Activated naive CD4-positive, alpha-beta T cell treated with anti-CD3 and anti-CD28 coated beads, Interleukin-2, amount 10 ng/mL, durations not matched to agents 7 days and 5 days (primary cell): ENCODE measurements around the gene MRPS18A.

Experiments used
- CTCF ChIA-PET: fragments of 350-600 bp; sonication (Branson Sonifier 250); formaldehyde crosslinking; loops from one replicate; lab custom pipeline; 2021; ENCODE audit warnings: antibody characterized with exemption; lab: Charles Lee
- DNase-seq: peaks from one replicate; pipeline ENCODE4 v3.0.0-alpha.2; 2020
- H3K27ac Mint-ChIP-seq: one replicate; pipeline ENCODE4 v1.8.0; 2021; ENCODE audit warnings: mild to moderate bottlenecking, moderate library complexity, mixed read lengths
- H3K27me3 Mint-ChIP-seq: one replicate; pipeline ENCODE4 v1.8.0; 2021; ENCODE audit warnings: mild to moderate bottlenecking, mixed read lengths
- H3K36me3 Mint-ChIP-seq: one replicate; pipeline ENCODE4 v1.8.0; 2021; ENCODE audit warnings: mixed read lengths
- H3K4me1 Mint-ChIP-seq: one replicate; pipeline ENCODE4 v1.8.0; 2021; ENCODE audit warnings: mixed read lengths
- H3K4me3 Mint-ChIP-seq: one replicate; pipeline ENCODE4 v1.8.0; 2021; ENCODE audit warnings: mild to moderate bottlenecking, moderate library complexity, mixed read lengths
- H3K9me3 Mint-ChIP-seq: one replicate; pipeline ENCODE4 v1.8.0; 2021; ENCODE audit warnings: mixed read lengths

Gene MRPS18A

GRCh38 chr6:43687437-43688347 lies at the start of gene MRPS18A:
Gene MRPS18A (minus strand): TSS chr6:43687791. CDS start chr6:43687779, 12 bp downstream.
- Mint-ChIP-seq H3K9me3 (no peaks in the 10 kb centered on the region), H3K36me3 (peaks cover 16% of the 10 kb centered on the region), H3K4me3 (peak within 1 kb of the TSS; percentile 95), H3K27me3 (peaks cover 10% of the 10 kb centered on the region), H3K27ac (peak within 1 kb of the TSS; percentile 75), H3K4me1 (peaks cover 46% of the 10 kb centered on the region)
- peak; percentile 89 for DNase-seq
- CTCF ChIA-PET: interaction anchor here (0.8 to 2.0 kb wide), 9 partner anchors 9 to 79 kb away, joined by 3 to 12 read pairs (median 6); no protein-coding TSS in a partner anchor

- no peak for DNase-seq
- Mint-ChIP-seq H3K4me3 (no peak overlapping the region), H3K4me1 (peaks cover 28% of the 10 kb centered on the region), H3K27me3 (peaks cover 8% of the 10 kb centered on the region), H3K27ac (no peak overlapping the region), H3K36me3 (no peaks in the 10 kb centered on the region), H3K9me3 (no peaks in the 10 kb centered on the region)
- CTCF ChIA-PET: interaction anchor here (0.9 kb wide), 1 partner anchor 33 kb away, joined by 3 read pairs; the partner anchor contains the start of gene VEGFA
Measured at GRCh38 chr6:43736844-43737243, 49.3 kb upstream of the MRPS18A start.

GRCh38 chr6:43736211-43736786 lies 48.7 kb upstream of the MRPS18A start:
- no peak overlapping the region for H3K4me3 Mint-ChIP-seq
- CTCF ChIA-PET: interaction anchor here (0.9 kb wide), 1 partner anchor 34 kb away, joined by 3 read pairs; the partner anchor contains the start of gene VEGFA
- no peaks in the 10 kb centered on the region for H3K36me3 Mint-ChIP-seq
- peaks cover 8% of the 10 kb centered on the region for H3K27me3 Mint-ChIP-seq
- no peak for DNase-seq
- H3K27ac Mint-ChIP-seq: no peak overlapping the region
- H3K9me3 Mint-ChIP-seq: peaks cover 2% of the 10 kb centered on the region
- peaks cover 28% of the 10 kb centered on the region for H3K4me1 Mint-ChIP-seq

GRCh38 chr6:43735642-43736199 lies 48.1 kb upstream of the MRPS18A start:
- peaks cover 8% of the 10 kb centered on the region for H3K27me3 Mint-ChIP-seq
- no peak overlapping the region for H3K27ac Mint-ChIP-seq
- peaks cover 28% of the 10 kb centered on the region for H3K4me1 Mint-ChIP-seq
- no peak for DNase-seq
- no peak overlapping the region for H3K4me3 Mint-ChIP-seq
- CTCF ChIA-PET: interaction anchor here (0.9 to 1.1 kb wide), 2 partner anchors 11 to 34 kb away, joined by 3 read pairs; partner anchors contain the start of gene VEGFA
- peaks cover 7% of the 10 kb centered on the region for H3K9me3 Mint-ChIP-seq
- no peaks in the 10 kb centered on the region for H3K36me3 Mint-ChIP-seq

GRCh38 chr6:43734294-43734665 lies 46.7 kb upstream of the MRPS18A start:
- CTCF ChIA-PET: interaction anchor here (0.9 to 1.7 kb wide), 4 partner anchors 28 to 345 kb away, joined by 3 to 4 read pairs (median 3); partner anchors contain the start of gene VEGFA
- H3K9me3 Mint-ChIP-seq: peaks cover 13% of the 10 kb centered on the region
- H3K27me3 Mint-ChIP-seq: peaks cover 8% of the 10 kb centered on the region
- DNase-seq: no peak
- no peaks in the 10 kb centered on the region for H3K36me3 Mint-ChIP-seq
- peaks cover 28% of the 10 kb centered on the region for H3K4me1 Mint-ChIP-seq
- no peak overlapping the region for H3K4me3 Mint-ChIP-seq
- no peak overlapping the region for H3K27ac Mint-ChIP-seq

- CTCF ChIA-PET: interaction anchor here (0.9 to 1.7 kb wide), 4 partner anchors 29 to 345 kb away, joined by 3 to 4 read pairs (median 3); partner anchors contain the start of gene VEGFA
- Mint-ChIP-seq H3K27ac (peak overlapping the region; percentile 8), H3K4me1 (peaks cover 28% of the 10 kb centered on the region), H3K27me3 (peaks cover 8% of the 10 kb centered on the region), H3K9me3 (peaks cover 14% of the 10 kb centered on the region), H3K4me3 (no peak overlapping the region), H3K36me3 (no peaks in the 10 kb centered on the region)
- peak; percentile 69 for DNase-seq
Measured at GRCh38 chr6:43733471-43734293, 46.1 kb upstream of the MRPS18A start.

- Mint-ChIP-seq H3K9me3 (peaks cover 14% of the 10 kb centered on the region), H3K4me1 (peaks cover 35% of the 10 kb centered on the region), H3K4me3 (no peak overlapping the region), H3K27me3 (peaks cover 8% of the 10 kb centered on the region), H3K27ac (no peak overlapping the region), H3K36me3 (no peaks in the 10 kb centered on the region)
- DNase-seq: no peak
- CTCF ChIA-PET: no interaction called here
Measured at GRCh38 chr6:43730634-43731033, 43.0 kb upstream of the MRPS18A start.

GRCh38 chr6:43729537-43729936 lies 41.9 kb upstream of the MRPS18A start:
- Mint-ChIP-seq H3K27me3 (peaks cover 8% of the 10 kb centered on the region), H3K9me3 (peaks cover 14% of the 10 kb centered on the region), H3K4me1 (peaks cover 37% of the 10 kb centered on the region), H3K27ac (no peak overlapping the region), H3K4me3 (no peak overlapping the region), H3K36me3 (no peaks in the 10 kb centered on the region)
- DNase-seq: no peak
- CTCF ChIA-PET: no interaction called here

- no peak overlapping the region for H3K27ac Mint-ChIP-seq
- peaks cover 14% of the 10 kb centered on the region for H3K9me3 Mint-ChIP-seq
- H3K4me1 Mint-ChIP-seq: peaks cover 37% of the 10 kb centered on the region
- no peak overlapping the region for H3K4me3 Mint-ChIP-seq
- CTCF ChIA-PET: interaction anchor here (1.0 to 1.3 kb wide), 2 partner anchors 44 to 45 kb away, joined by 4 read pairs; no protein-coding TSS in a partner anchor
- no peak for DNase-seq
- no peaks in the 10 kb centered on the region for H3K36me3 Mint-ChIP-seq
- peaks cover 3% of the 10 kb centered on the region for H3K27me3 Mint-ChIP-seq
Measured at GRCh38 chr6:43728586-43728985, 41.0 kb upstream of the MRPS18A start.

GRCh38 chr6:43727634-43728033 lies 40.0 kb upstream of the MRPS18A start:
- no peak overlapping the region for H3K4me3 Mint-ChIP-seq
- no peaks in the 10 kb centered on the region for H3K36me3 Mint-ChIP-seq
- CTCF ChIA-PET: interaction anchor here (1.0 to 1.3 kb wide), 2 partner anchors 45 to 46 kb away, joined by 4 read pairs; no protein-coding TSS in a partner anchor
- peaks cover 14% of the 10 kb centered on the region for H3K9me3 Mint-ChIP-seq
- DNase-seq: no peak
- H3K27me3 Mint-ChIP-seq: no peaks in the 10 kb centered on the region
- peaks cover 32% of the 10 kb centered on the region for H3K4me1 Mint-ChIP-seq
- no peak overlapping the region for H3K27ac Mint-ChIP-seq

GRCh38 chr6:43725643-43726580 lies 38.3 kb upstream of the MRPS18A start:
- H3K36me3 Mint-ChIP-seq: no peaks in the 10 kb centered on the region
- DNase-seq: no peak
- no peak overlapping the region for H3K4me3 Mint-ChIP-seq
- peaks cover 9% of the 10 kb centered on the region for H3K9me3 Mint-ChIP-seq
- H3K27ac Mint-ChIP-seq: peak overlapping the region; percentile 85
- H3K4me1 Mint-ChIP-seq: peaks cover 30% of the 10 kb centered on the region
- CTCF ChIA-PET: interaction anchor here (1.0 to 2.7 kb wide), 7 partner anchors 35 to 354 kb away, joined by 4 to 28 read pairs (median 21); partner anchors contain the start of gene VEGFA
- H3K27me3 Mint-ChIP-seq: peaks cover 8% of the 10 kb centered on the region

- peak; percentile 79 for DNase-seq
- H3K27ac Mint-ChIP-seq: peak overlapping the region; percentile 85
- CTCF ChIA-PET: interaction anchor here (0.9 to 2.7 kb wide), 17 partner anchors 10 to 354 kb away, joined by 3 to 28 read pairs (median 5); partner anchors contain the start of genes MRPS18A and VEGFA
- H3K36me3 Mint-ChIP-seq: no peaks in the 10 kb centered on the region
- peaks cover 4% of the 10 kb centered on the region for H3K9me3 Mint-ChIP-seq
- peaks cover 30% of the 10 kb centered on the region for H3K4me1 Mint-ChIP-seq
- H3K4me3 Mint-ChIP-seq: peak overlapping the region; percentile 41
- peaks cover 16% of the 10 kb centered on the region for H3K27me3 Mint-ChIP-seq
Measured at GRCh38 chr6:43724914-43725642, 37.5 kb upstream of the MRPS18A start.
